ENCODE measurements around the gene PLPP1.
A peak's percentile ranks its signal among the peaks of the same experiment; 100 is the strongest.

The PLPP1 gene

DNA sequence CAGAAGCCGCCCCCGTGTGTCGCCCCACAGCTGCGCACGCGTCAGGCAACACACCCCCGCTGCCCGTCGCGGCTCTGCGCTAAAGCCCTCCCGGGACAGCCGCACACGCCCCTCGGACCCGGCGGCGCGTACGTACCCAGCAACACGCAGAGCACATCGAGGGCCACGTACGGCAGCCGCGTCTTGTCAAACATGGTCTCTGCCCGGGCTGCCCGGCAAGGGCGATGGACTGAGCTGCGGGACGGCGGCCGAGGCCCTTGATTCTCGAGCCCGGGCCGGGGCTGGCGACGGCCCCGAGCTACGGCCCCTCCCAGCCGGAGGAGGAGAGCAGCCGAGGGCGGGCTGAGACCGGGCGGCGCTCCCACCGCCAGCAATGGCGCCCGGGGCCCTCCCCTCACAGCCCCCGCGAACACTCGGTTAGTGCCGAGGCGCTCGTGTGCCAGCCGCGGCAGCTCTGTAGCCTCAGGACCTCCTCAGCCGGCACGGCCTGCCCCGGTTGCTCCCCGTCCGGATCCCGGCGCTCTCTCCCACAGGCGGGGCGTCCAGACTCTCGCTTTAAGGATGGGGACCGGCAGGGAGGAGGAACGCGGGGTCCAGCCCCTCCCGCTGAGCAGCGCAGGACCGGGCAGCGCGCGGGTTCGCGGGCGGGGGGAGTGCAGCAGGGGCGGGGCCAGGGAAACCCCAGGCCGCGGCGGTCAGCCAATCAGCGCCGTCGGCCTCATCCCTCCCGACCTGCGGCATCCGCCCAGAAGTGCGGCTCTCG is at the start of gene PLPP1:
PLPP1 (minus strand) TSS at position 529 of the 763 bp plus-strand sequence; CDS start at position 194, 335 bp downstream.
- peak; percentile 83 to 98 (median 96) for DNase-seq
- intact Hi-C loops (cut with DNase I): loop anchor here (2.0 to 10.0 kb wide), 2 partner anchors 66 to 90 kb away; no protein-coding TSS in a partner anchor

GRCh38 chr5:55583578-55583977 is 48.8 kb upstream of the PLPP1 start:
- intact Hi-C loops (cut with DNase I): no loop called here
- DNase-seq: peak in 1 of 42 donors; percentile 22

- peak in 1 of 42 donors; percentile 28 for DNase-seq
- intact Hi-C loops (cut with DNase I): no loop called here
Observed at GRCh38 chr5:55582256-55582655, 47.5 kb upstream of the PLPP1 start.

GRCh38 chr5:55580042-55580441 is 45.3 kb upstream of the PLPP1 start:
- peak in 1 of 42 donors; percentile 31 for DNase-seq
- intact Hi-C loops (cut with DNase I): no loop called here

DNA sequence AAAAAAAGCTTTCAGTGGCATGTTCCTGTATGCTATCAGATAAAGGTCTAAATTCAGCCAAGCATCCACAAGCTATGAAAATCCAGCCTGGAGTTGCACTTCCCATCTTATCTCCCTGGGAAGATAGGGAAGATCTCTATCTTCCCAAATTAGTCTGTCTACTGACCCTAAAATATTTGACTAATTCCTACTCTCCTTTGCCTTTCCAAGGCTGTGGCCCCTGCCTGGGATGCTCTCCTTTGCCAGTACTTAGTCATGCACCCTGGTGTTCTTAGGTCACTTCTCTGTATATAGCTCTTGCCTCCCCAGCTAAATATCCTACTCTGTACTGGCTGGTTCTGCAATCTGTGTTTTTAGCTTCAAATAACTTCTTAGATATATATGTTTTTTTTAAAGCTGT is 44.0 kb upstream of the PLPP1 start:
- intact Hi-C loops (cut with DNase I): no loop called here
- DNase-seq: no peak

- intact Hi-C loops (cut with DNase I): no loop called here
Observed at GRCh38 chr5:55577353-55578060, 42.7 kb upstream of the PLPP1 start.

GRCh38 chr5:55576661-55577060 is 41.9 kb upstream of the PLPP1 start:
- intact Hi-C loops (cut with DNase I): no loop called here
- no peak for DNase-seq

More at GRCh38 chr5:55577353-55578060, 42.7 kb upstream of the PLPP1 start:
- peak in 29 of 42 donors; percentile 19 to 75 (median 41) for DNase-seq

DNA sequence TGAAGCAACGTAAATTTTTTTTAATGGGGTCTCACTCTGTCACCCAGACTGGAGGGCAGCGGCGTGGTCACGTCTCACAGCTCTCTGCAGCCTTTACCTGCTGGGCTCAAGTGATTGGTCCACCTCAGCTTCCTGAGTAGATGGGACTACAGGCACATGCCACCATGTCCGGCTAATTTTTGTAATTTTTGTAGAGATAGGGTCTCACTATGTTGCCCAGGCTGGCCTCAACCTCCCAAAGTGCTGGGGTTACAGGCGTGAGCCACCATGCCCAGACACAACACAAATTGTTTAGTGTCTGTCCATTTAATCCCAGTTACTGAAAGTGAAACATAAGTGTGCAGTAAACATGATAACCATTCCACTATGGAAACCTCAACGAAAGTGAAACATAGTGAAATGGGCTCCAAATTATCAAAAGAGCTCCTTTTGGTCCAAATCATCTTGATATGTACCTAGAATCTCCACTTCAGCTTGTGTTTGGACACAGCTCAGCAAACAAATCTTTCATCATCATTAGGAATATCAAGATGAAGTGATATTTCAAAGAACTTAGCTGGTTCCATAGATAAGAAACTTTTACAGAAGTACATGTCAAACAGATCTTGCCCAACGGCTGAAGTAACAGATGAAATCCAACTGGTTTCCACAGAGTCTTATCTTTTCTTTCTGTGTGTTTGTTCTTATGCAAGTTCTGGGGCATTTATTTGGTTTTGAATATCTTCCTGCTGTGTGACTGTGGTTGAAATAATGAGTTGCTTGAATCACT is 41.2 kb upstream of the PLPP1 start:
- intact Hi-C loops (cut with DNase I): no loop called here
- no peak for DNase-seq

- intact Hi-C loops (cut with DNase I): no loop called here
- DNase-seq: no peak
Observed at GRCh38 chr5:55572600-55572999, 37.8 kb upstream of the PLPP1 start.

- intact Hi-C loops (cut with DNase I): no loop called here
- no peak for DNase-seq
Observed at GRCh38 chr5:55572020-55572419, 37.3 kb upstream of the PLPP1 start.

- intact Hi-C loops (cut with DNase I): no loop called here
- DNase-seq: no peak
Observed at GRCh38 chr5:55570570-55570969, 35.8 kb upstream of the PLPP1 start.

GRCh38 chr5:55570026-55570425 is 35.3 kb upstream of the PLPP1 start:
- intact Hi-C loops (cut with DNase I): no loop called here
- DNase-seq: no peak

GRCh38 chr5:55569513-55569865 is 34.7 kb upstream of the PLPP1 start:
- intact Hi-C loops (cut with DNase I): no loop called here

DNA sequence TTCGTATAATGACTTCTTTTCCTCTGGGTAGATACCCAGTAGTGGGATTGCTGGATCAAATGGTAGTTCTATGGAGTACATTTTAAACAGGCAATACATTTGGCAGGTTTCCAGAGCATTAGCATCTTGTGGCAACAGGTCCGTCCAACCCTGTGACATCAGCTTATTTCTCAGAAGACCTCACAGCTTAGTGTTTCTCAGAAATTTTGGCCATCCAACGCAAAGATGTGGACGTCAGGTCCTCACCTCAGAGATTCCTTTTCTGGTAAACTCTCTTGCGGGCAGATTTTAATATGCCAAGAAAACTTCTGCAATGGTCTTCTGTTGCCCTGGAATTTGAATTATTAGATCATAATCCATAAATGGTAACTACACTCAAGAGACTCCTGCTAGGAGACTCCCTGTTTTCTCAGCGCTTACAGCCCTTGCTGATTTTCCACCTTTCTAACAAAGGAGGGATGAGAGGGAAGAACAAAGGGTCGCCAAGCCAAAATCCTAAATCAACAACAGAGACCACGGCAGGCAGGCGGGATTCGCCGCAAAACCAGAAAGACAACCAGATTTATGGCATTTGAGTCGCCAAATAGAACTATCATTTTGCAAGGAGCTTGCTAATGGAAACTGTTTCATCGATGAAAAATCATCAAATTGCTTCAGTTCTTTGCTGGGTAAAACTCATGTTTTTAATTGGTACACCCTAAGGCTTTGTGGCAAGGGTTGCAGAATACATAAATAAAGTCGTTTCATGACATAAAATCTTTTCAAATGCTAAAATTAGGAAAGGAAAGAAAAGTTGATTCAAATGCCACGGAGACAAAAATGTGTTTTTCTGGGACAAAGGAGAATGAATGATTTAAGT is 34.1 kb upstream of the PLPP1 start:
- no peak for DNase-seq
- intact Hi-C loops (cut with DNase I): no loop called here

More at GRCh38 chr5:55569513-55569865, 34.7 kb upstream of the PLPP1 start:
- DNase-seq: no peak

DNA sequence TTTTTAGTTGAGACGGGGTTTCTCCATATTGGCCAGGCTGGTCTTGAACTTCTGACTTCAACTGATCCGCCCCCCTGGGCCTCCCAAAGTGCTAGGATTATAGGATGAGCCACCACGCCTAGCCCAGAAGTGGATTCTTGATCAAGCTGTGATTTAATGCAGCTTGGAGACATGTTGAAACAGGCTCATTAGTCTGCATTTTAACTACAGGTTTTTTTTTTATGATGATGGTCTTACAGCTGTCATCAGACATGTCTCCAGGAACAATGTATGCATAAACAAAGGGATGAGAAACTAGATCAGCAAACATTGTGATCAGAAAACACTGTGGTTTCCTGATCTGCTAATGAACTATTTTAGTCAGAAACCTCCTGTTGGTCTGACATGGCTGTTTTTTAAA is 30.0 kb upstream of the PLPP1 start:
- no peak for DNase-seq
- intact Hi-C loops (cut with DNase I): no loop called here

DNA sequence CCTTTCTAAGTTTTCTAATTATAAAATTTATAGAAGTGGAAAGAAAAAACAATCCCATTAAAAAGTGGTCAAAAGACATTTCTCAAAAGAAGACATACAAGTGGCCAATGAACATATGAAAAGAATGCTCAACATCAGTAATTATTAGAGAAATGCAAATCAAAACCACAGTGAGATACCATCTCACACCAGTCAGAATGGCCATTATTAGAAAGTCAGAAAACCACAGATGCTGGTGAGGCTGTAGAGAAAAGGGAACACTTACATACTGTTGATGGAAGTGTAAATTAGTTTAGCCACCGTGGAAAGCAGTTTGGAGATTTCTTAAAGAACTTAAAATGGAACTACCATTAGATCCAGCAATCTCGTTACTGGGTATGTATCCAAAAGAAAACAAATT is 23.7 kb upstream of the PLPP1 start:
- intact Hi-C loops (cut with DNase I): no loop called here
- DNase-seq: no peak

DNA sequence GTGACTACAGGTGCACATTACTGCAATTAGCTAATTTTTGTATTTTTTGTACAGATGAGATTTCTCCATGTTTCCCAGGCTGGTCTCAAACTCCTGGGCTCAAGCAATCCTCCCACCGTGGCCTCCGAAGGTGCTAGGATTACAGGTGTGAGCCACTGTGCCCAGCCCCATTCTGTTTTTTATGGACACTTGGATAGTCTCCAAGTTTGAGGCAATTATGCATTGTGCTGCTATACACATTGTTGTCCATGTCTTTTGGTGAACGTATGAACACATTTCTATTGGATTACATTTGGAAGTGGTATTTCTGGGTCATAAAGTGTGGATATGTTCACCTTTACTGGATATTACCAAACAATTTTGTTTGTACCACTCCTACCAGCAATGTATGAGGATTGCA is 22.4 kb upstream of the PLPP1 start:
- no peak for DNase-seq
- intact Hi-C loops (cut with DNase I): no loop called here

DNA sequence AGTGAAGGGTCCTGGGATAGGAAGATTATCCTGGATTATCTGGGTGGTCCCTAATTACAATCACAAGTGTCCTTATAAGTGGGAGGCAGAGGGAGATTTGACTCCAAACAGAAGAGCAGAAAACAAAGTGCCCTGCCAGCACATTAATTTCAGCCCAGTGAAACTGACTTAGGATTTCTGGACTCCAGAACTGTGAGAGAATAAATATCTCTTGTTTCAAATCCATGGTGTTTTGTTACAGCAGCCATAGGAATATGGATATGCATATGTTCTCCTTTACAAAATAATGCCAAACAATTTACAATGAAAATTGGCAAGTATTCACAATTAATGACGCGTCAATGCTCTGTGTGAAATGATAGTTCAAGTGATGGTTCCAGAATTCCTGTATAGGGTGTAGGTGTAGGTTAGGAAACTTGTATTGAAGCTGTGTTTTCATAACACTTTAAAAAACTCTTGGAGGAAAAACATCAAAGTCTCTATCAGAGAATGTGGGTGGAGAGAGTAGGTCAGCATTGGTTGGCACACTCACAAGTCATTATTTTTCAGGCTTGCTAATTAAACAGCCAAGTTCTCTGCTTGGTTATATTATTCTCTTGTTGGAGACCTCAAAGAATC is 19.9 kb upstream of the PLPP1 start:
- DNase-seq: no peak
- intact Hi-C loops (cut with DNase I): no loop called here

DNA sequence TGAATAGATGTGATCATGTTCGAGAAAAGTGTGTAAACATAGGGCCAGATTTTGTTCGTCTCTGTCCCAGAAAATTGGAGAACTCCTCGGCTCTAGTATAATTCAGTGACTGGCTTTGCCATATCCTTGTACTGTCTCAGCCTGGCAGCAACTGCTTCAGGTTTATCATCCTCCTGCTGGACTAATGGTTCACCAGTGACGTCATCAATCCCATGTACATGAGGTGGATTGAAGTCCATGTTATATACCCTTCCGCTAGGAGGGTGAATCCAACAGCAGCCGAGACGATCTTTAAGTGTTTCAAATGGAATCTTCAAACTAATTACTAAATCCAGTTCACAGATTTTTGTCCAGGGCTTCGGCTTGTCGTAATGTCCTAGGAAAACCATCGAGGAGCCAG is 17.1 kb upstream of the PLPP1 start:
- no peak for DNase-seq
- intact Hi-C loops (cut with DNase I): no loop called here
